Gastroesophageal sphincter (tissue), 4 donors: ENCODE measurements around the gene RPS21. TPM values are rescaled to one million over a fixed set of nuclear protein-coding genes. Genes with fewer than 3 reads are reported as not detected.

Experiments
- ATAC-seq: fragments of 150-250 bp; one replicate; pipeline ENCODE4 v1.9.1; 2016; ENCODE audit warnings: mild to moderate bottlenecking, moderate library complexity
- H3K27ac ChIP-seq, 4 donors: fragments of 200-600 bp; sonication (generic) in 3 of 4; 1 replicate in 3 of 4; 2 replicates in 1 of 4; pipeline ENCODE4 v1.5.1; 2016 to 2019
- H3K27me3 ChIP-seq: fragments of 200-600 bp; sonication (generic); one replicate; pipeline ENCODE4 v1.5.1; 2019
- H3K36me3 ChIP-seq, 2 donors: fragments of 200-600 bp; sonication (generic); one replicate each; pipeline ENCODE4 v1.5.1; 2019; ENCODE audit warnings: control low read depth in 1 of 2
- H3K4me1 ChIP-seq, 3 donors: fragments of 200-600 bp; sonication (generic); 1 replicate in 2 of 3; 2 replicates in 1 of 3; pipeline ENCODE4 v1.5.1; 2016 to 2019; ENCODE audit warnings: control low read depth in 2 of 3
- H3K4me3 ChIP-seq, 2 donors: fragments of 200-600 bp; sonication (generic); one replicate each; pipeline ENCODE4 v1.5.1; 2019; ENCODE audit warnings: mild to moderate bottlenecking in 1 of 2, moderate library complexity in 1 of 2
- H3K9me3 ChIP-seq, 3 donors: fragments of 200-600 bp; sonication (generic); one replicate each; pipeline ENCODE4 v1.5.1; 2017 to 2019; ENCODE audit warnings: control low read depth in 2 of 3
- CTCF ChIP-seq, 4 experiments: fragments of 200-600 bp in 2 of 4; fragments of 450-650 bp in 2 of 4; sonication (generic) in 1 of 4; IDR thresholded peaks; one replicate each; pipeline ENCODE4 v1.5.1; 2017 to 2019; ENCODE audit warnings: antibody characterized with exemption in 4 of 4, mild to moderate bottlenecking in 2 of 4, moderate library complexity in 2 of 4
- EP300 ChIP-seq: sonication (generic); formaldehyde crosslinking; IDR thresholded peaks from one replicate; pipeline ENCODE4 v1.6.1; 2017; ENCODE audit warnings: antibody characterized with exemption, mild to moderate bottlenecking
- POLR2A ChIP-seq, 2 donors: fragments of 450-650 bp; IDR thresholded peaks; one replicate each; pipeline ENCODE4 v1.6.1; 2017; ENCODE audit warnings: antibody characterized with exemption in 2 of 2, mild to moderate bottlenecking in 2 of 2, moderate library complexity in 1 of 2
- POLR2AphosphoS5 ChIP-seq: sonication (generic); formaldehyde crosslinking; IDR thresholded peaks from one replicate; pipeline ENCODE4 v1.6.1; 2017; ENCODE audit warnings: antibody characterized with exemption
- WGBS, 2 donors: methylation state at CpG; one replicate each; pipeline ENCODE4 v1.1.5; 2018; ENCODE audit warnings: low coverage in 1 of 2; 5-methylcytosine and 5-hydroxymethylcytosine counted together
- total RNA-seq, 4 donors: library from RNA; depleted of rRNA; stranded (reverse); fragments of >200 nt; gene quantifications; one replicate each; pipeline ENCODE4 v1.1.0, GENCODE V29; 2016

The RPS21 gene
- 1,000 to 10,000 TPM in 3 of 4 donors, 100 to 1,000 TPM in 1; 383 to 2,881 (median 2,372) TPM for total RNA-seq

GRCh38 chr20:62386383-62387218, at the start of gene RPS21:
Gene RPS21 (plus strand): TSS chr20:62387103. CDS start chr20:62387339, 236 bp downstream.
- WGBS, 2 donors: 0% methylated on average over 7 of the region's 83 CpGs; no CpG with 5 or more reads in 1 of the 2 donors
- Histone ChIP-seq H3K36me3 (peaks cover 0 to 40% of the 10 kb centered on the region in 2 donors), H3K27me3 (no peaks in the 10 kb centered on the region), H3K9me3 (no peaks in the 10 kb centered on the region), H3K4me3 (peak within 1 kb of the TSS; percentile 81 to 92), H3K4me1 (peaks cover 0 to 42% (median 24%) of the 10 kb centered on the region in 3 donors), H3K27ac (peak within 1 kb of the TSS; percentile 89 to 96 (median 94))
- TF ChIP-seq POLR2AphosphoS5: peak; percentile 95
- peak; percentile 76 to 78 for TF ChIP-seq POLR2A (IDR thresholded peaks at IDR 0.05)
- no peak for TF ChIP-seq EP300
- TF ChIP-seq CTCF (IDR thresholded peaks at IDR 0.05): no peak
- ATAC-seq: peak; percentile 96

- no peak for TF ChIP-seq CTCF (IDR thresholded peaks at IDR 0.05)
- no peak for TF ChIP-seq EP300
- no peak for TF ChIP-seq POLR2A (IDR thresholded peaks at IDR 0.05)
- TF ChIP-seq POLR2AphosphoS5: no peak
- ATAC-seq: no peak
- Histone ChIP-seq H3K4me1 (no peaks in the 10 kb centered on the region), H3K4me3 (no peak overlapping the region), H3K27ac (peak overlapping the region in 1 of 4 donors; percentile 19), H3K9me3 (no peaks in the 10 kb centered on the region), H3K27me3 (no peaks in the 10 kb centered on the region), H3K36me3 (peaks cover 0 to 92% of the 10 kb centered on the region in 2 donors)
- WGBS, 2 donors: 100% methylated on average over 1 of the region's 34 CpGs; no CpG with 5 or more reads in 1 of the 2 donors
These were observed 49.2 kb upstream of the RPS21 start for GRCh38 chr20:62337558-62338293.

- H3K4me1 ChIP-seq: no peaks in the 10 kb centered on the region
- TF ChIP-seq POLR2A (IDR thresholded peaks at IDR 0.05): no peak
- TF ChIP-seq CTCF (IDR thresholded peaks at IDR 0.05): no peak
- no peak for TF ChIP-seq POLR2AphosphoS5
- TF ChIP-seq EP300: no peak
- H3K27ac ChIP-seq: peak overlapping the region in 1 of 4 donors; percentile 19
- no peaks in the 10 kb centered on the region for H3K9me3 ChIP-seq
- WGBS, 2 donors: 80% methylated on average over 1 of the region's 16 CpGs; no CpG with 5 or more reads in 1 of the 2 donors
- peaks cover 0 to 92% of the 10 kb centered on the region in 2 donors for H3K36me3 ChIP-seq
- ATAC-seq: no peak
- no peak overlapping the region for H3K4me3 ChIP-seq
- H3K27me3 ChIP-seq: no peaks in the 10 kb centered on the region
These were observed 48.6 kb upstream of the RPS21 start for GRCh38 chr20:62338294-62338620.

DNA sequence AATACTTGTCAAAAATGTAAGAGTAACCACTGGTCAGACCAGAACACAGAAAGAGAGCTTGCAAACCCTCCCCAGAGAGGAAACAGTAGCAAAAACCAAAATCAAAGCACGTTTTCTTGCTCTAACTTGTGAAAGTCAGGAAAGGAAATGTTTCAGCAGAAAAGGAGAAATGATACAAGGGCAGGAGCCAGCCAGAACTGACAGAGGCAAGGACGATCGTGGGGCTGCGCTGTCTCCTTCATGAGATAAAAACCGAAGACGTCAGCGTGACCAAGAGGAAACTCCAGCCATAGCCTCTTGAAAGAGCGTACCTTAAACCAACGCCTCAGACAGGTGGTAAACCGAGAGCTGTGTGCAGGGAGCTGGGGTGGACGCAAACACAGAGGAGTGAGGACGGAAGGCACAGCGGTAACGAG, 47.2 kb upstream of the RPS21 start:
- no peaks in the 10 kb centered on the region for H3K4me1 ChIP-seq
- H3K27me3 ChIP-seq: no peaks in the 10 kb centered on the region
- H3K36me3 ChIP-seq: peaks cover 0 to 91% of the 10 kb centered on the region in 2 donors
- TF ChIP-seq EP300 (no peak), POLR2A (IDR thresholded peaks at IDR 0.05) (no peak), POLR2AphosphoS5 (no peak), CTCF (IDR thresholded peaks at IDR 0.05) (no peak)
- H3K4me3 ChIP-seq: no peak overlapping the region
- WGBS, 2 donors: 55 to 77% methylated on average over 2 to 11 of the region's 14 CpGs
- peak overlapping the region in 1 of 4 donors; percentile 35 for H3K27ac ChIP-seq
- H3K9me3 ChIP-seq: no peaks in the 10 kb centered on the region
- no peak for ATAC-seq
